ENCODE results near the gene LRRC56.

The LRRC56 gene

GRCh38 chr11:521177-521688 is 16.1 kb upstream of the LRRC56 start:
- no peak for DNase-seq

- no peak for DNase-seq
Measured at GRCh38 chr11:526192-526591, 11.1 kb upstream of the LRRC56 start.

- no peak for DNase-seq
Measured at GRCh38 chr11:528166-528814, 9.0 kb upstream of the LRRC56 start.

- DNase-seq = no peak
Measured at GRCh38 chr11:528815-529727, 8.3 kb upstream of the LRRC56 start.

- DNase-seq = no peak
Measured at GRCh38 chr11:529728-530411, 7.5 kb upstream of the LRRC56 start.

- DNase-seq = no peak
Measured at GRCh38 chr11:530960-531831, 6.1 kb upstream of the LRRC56 start.

- no peak for DNase-seq
Measured at GRCh38 chr11:531919-532526, 5.3 kb upstream of the LRRC56 start.

- DNase-seq = no peak
Measured at GRCh38 chr11:532527-532985, 4.8 kb upstream of the LRRC56 start.

GRCh38 chr11:532986-533585 is 4.2 kb upstream of the LRRC56 start:
- DNase-seq = no peak

GRCh38 chr11:533586-534395 is 3.5 kb upstream of the LRRC56 start:
- no peak for DNase-seq

- no peak for DNase-seq
Measured at GRCh38 chr11:534396-535209, 2.7 kb upstream of the LRRC56 start.

- DNase-seq = no peak
Measured at GRCh38 chr11:535210-535518, 2.2 kb upstream of the LRRC56 start.

- peak; percentile 92 for DNase-seq
Measured at GRCh38 chr11:535519-536454, 1.5 kb upstream of the LRRC56 start, which contains the start of gene HRAS. Gene HRAS, minus strand, starts transcription at chr11:535576.

- DNase-seq = no peak
Measured at GRCh38 chr11:537622-538430, 499 bp downstream of the LRRC56 start.

- no peak for DNase-seq
Measured at GRCh38 chr11:538431-539051, 1.2 kb downstream of the LRRC56 start.

- DNase-seq = no peak
Measured at GRCh38 chr11:539971-540481, 2.7 kb downstream of the LRRC56 start.

Data from fibroblast of skin of back (primary cell).